PC-3 (cell line): ENCODE results near the gene CRNKL1. TPM values are rescaled to one million over a fixed set of nuclear protein-coding genes. Genes with fewer than 3 reads are reported as not detected.

Source experiments
- ATAC-seq: fragments of 200-7000 bp; cut with Tn5 transposase; 2 replicates; pipeline ENCODE4 v1.9.1; 2020; ENCODE audit warnings: mild to moderate bottlenecking, moderate library complexity
- BruUV-seq: library from RNA; stranded (reverse); fragments of 400-500 nt; replicated peaks from 2 replicates; lab custom pipeline; 2021; lab: Mats Ljungman, UMichigan
- CTCF ChIA-PET: fragments of 300-600 bp; sonication (Branson Sonifier 250); formaldehyde crosslinking; loops from one replicate; lab custom pipeline; 2022; ENCODE audit warnings: antibody characterized with exemption; lab: Charles Lee
- POLR2A ChIA-PET: fragments of 300-600 bp; sonication (Branson Sonifier 250); formaldehyde crosslinking; loops from one replicate; lab custom pipeline; 2022; ENCODE audit warnings: antibody characterized with exemption; ENCODE audit not compliant: unreplicated experiment; lab: Charles Lee
- DNase-seq: peaks from one replicate; pipeline ENCODE4 v3.0.0-alpha.2; 2015
- H2AFZ ChIP-seq: fragments of 300-600 bp; sonication (generic); 2 replicates; pipeline ENCODE4 v1.6.0; 2016; ENCODE audit warnings: antibody characterized with exemption, low read length
- H3F3A ChIP-seq: fragments of 300-600 bp; sonication (generic); one replicate; pipeline ENCODE4 v1.6.0; 2017; ENCODE audit warnings: antibody characterized with exemption, low read length, control low read depth, mild to moderate bottlenecking; ENCODE audit not compliant: unreplicated experiment
- H3K27ac ChIP-seq: fragments of 300-600 bp; sonication (generic); 2 replicates; pipeline ENCODE4 v1.5.1; 2016; ENCODE audit warnings: mild to moderate bottlenecking, low read length
- H3K27me3 ChIP-seq: fragments of 300-600 bp; sonication (generic); 2 replicates; pipeline ENCODE4 v1.6.1; 2016; ENCODE audit warnings: low read length, mixed read lengths
- H3K36me3 ChIP-seq: fragments of 300-600 bp; sonication (generic); 2 replicates; pipeline ENCODE4 v1.6.1; 2016; ENCODE audit warnings: low read depth, mixed run types, low read length, mixed read lengths
- H3K4me1 ChIP-seq: fragments of 300-600 bp; sonication (generic); 2 replicates; pipeline ENCODE4 v1.5.1; 2016; ENCODE audit warnings: low read length; ENCODE audit not compliant: insufficient read depth
- H3K4me2 ChIP-seq: fragments of 300-600 bp; sonication (generic); 2 replicates; pipeline ENCODE4 v1.6.0; 2016; ENCODE audit warnings: low read length
- H3K4me3 ChIP-seq: fragments of 300-600 bp; sonication (generic); 2 replicates; pipeline ENCODE4 v1.5.1; 2016; ENCODE audit warnings: mild to moderate bottlenecking, low read length, mixed read lengths
- H3K79me2 ChIP-seq: fragments of 300-600 bp; sonication (generic); 2 replicates; pipeline ENCODE4 v1.6.1; 2017; ENCODE audit warnings: low read length, mixed read lengths
- H3K9ac ChIP-seq: fragments of 300-600 bp; sonication (generic); 2 replicates; pipeline ENCODE4 v1.6.0; 2016; ENCODE audit warnings: mild to moderate bottlenecking, low read length
- H3K9me2 ChIP-seq: fragments of 300-600 bp; sonication (generic); replicated peaks from 2 replicates; pipeline ENCODE4 v1.6.1; 2016; ENCODE audit warnings: mixed run types, low read length, mixed read lengths
- H3K9me3 ChIP-seq: fragments of 300-600 bp; sonication (generic); 2 replicates; pipeline ENCODE4 v1.6.1; 2016; ENCODE audit warnings: low read length, mixed read lengths
- H4K20me1 ChIP-seq: fragments of 300-600 bp; sonication (generic); 2 replicates; pipeline ENCODE4 v1.6.1; 2016; ENCODE audit warnings: low read length, mixed read lengths
- CTCF ChIP-seq: fragments of 300-600 bp; sonication (generic); conservative IDR thresholded peaks from 2 replicates; pipeline ENCODE4 v1.5.1; 2017; ENCODE audit warnings: antibody characterized with exemption, low read depth, mild to moderate bottlenecking, low read length
- EZH2 ChIP-seq: fragments of 300-600 bp; sonication (generic); IDR thresholded peaks from one replicate; pipeline ENCODE4 v1.6.1; 2017; ENCODE audit warnings: antibody characterized with exemption, mild to moderate bottlenecking, low read length; ENCODE audit not compliant: unreplicated experiment
- EZH2phosphoT487 ChIP-seq: fragments of 300-600 bp; sonication (generic); IDR thresholded peaks from 2 replicates; pipeline ENCODE4 v1.6.1; 2018; ENCODE audit warnings: mild to moderate bottlenecking, antibody characterized with exemption, low read length, borderline replicate concordance
- intact Hi-C: fragments of 100-400 bp; cut with micrococcal nuclease; formaldehyde crosslinking; loops from 2 replicates; pipeline ENCODE4 v1.9.0; 2023
- total RNA-seq: library from RNA; depleted of rRNA; stranded (reverse); fragments of >200 nt; gene quantifications from 2 replicates; pipeline ENCODE4 v1.2.3, GENCODE V29; 2014

CRNKL1 gene
- total RNA-seq, 1 experiment from 2014 or later: 22.5 TPM

DNA sequence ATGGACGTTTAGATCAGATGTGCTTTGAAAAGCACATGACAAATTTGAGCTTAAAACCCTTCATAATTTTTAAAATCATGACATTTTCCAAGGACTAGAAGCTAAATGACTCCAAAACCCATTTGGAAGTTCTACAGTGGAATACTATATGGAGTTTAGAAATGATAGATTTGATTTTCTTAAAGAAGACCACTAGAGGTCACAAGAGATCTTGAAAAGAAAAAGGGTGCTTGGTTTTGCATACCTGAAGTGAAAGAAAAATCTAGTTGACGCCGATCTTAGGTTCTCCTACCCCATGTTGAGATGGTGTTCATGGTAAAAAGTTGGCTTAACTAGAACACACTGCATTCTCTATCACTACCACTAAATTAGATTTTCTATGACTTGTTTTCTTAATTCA, 31.5 kb upstream of the CRNKL1 start:
- no TSS peak for BruUV-seq
- H3K27ac ChIP-seq: no peak overlapping the region
- H2AFZ ChIP-seq: 0 out of 2 replicates have a peak overlapping the region, but pooled peaks have one; percentile 15
- intact Hi-C loops: loop anchor here (1.0 to 5.0 kb wide), 6 partner anchors 153 to 743 kb away; no protein-coding TSS in a partner anchor
- H3K9me3 ChIP-seq: no peaks in the 10 kb centered on the region
- H4K20me1 ChIP-seq: no peaks in the 10 kb centered on the region
- ATAC-seq (peak; percentile 87), DNase-seq (peak; percentile 64)
- H3K36me3 ChIP-seq: no peaks in the 10 kb centered on the region
- no peak overlapping the region for H3K4me3 ChIP-seq
- TF ChIP-seq EZH2 (no peak), CTCF (peak; percentile 79)
- no peaks in the 10 kb centered on the region for H3K9me2 ChIP-seq
- H3K4me1 ChIP-seq: no peaks in the 10 kb centered on the region
- H3K79me2 ChIP-seq: no peaks in the 10 kb centered on the region
- no peak overlapping the region for H3K9ac ChIP-seq
- POLR2A ChIA-PET: no interaction called here
- CTCF ChIA-PET: interaction anchor here (0.7 kb wide), 2 partner anchors 477 to 511 kb away, joined by 3 to 6 read pairs; no protein-coding TSS in a partner anchor
- H3K4me2 ChIP-seq: peak overlapping the region; percentile 20
- peaks cover 60% of the 10 kb centered on the region for H3K27me3 ChIP-seq
- H3F3A ChIP-seq: no peaks in the 10 kb centered on the region

GRCh38 chr20:20079102-20079784, 27.0 kb upstream of the CRNKL1 start:
- ATAC-seq (no peak), DNase-seq (peak; percentile 48)
- TF ChIP-seq CTCF (no peak), EZH2 (no peak), EZH2phosphoT487 (no peak)
- H4K20me1 ChIP-seq: no peaks in the 10 kb centered on the region
- H3K9ac ChIP-seq: no peak overlapping the region
- H3K4me2 ChIP-seq: no peak overlapping the region
- peaks cover 65% of the 10 kb centered on the region for H3K27me3 ChIP-seq
- H3K79me2 ChIP-seq: no peaks in the 10 kb centered on the region
- H2AFZ ChIP-seq: no peak overlapping the region
- H3F3A ChIP-seq: no peaks in the 10 kb centered on the region
- no peak overlapping the region for H3K4me3 ChIP-seq
- no peaks in the 10 kb centered on the region for H3K9me3 ChIP-seq
- no peaks in the 10 kb centered on the region for H3K9me2 ChIP-seq
- no peaks in the 10 kb centered on the region for H3K36me3 ChIP-seq
- H3K27ac ChIP-seq: no peak overlapping the region
- BruUV-seq: no TSS peak
- POLR2A ChIA-PET: no interaction called here
- CTCF ChIA-PET: no interaction called here
- no peaks in the 10 kb centered on the region for H3K4me1 ChIP-seq
- intact Hi-C loops: no loop called here

- Histone ChIP-seq H3K27ac (no peak overlapping the region), H3K9me3 (no peaks in the 10 kb centered on the region), H3F3A (no peaks in the 10 kb centered on the region), H3K9me2 (no peaks in the 10 kb centered on the region), H4K20me1 (no peaks in the 10 kb centered on the region), H3K79me2 (no peaks in the 10 kb centered on the region), H2AFZ (no peak overlapping the region), H3K27me3 (peaks cover 77% of the 10 kb centered on the region), H3K4me3 (no peak overlapping the region), H3K36me3 (no peaks in the 10 kb centered on the region), H3K4me2 (no peak overlapping the region), H3K9ac (no peak overlapping the region), H3K4me1 (no peaks in the 10 kb centered on the region)
- ChIA-PET POLR2A (no interaction called here), CTCF (no interaction called here)
- BruUV-seq: no TSS peak
- ATAC-seq (no peak), DNase-seq (no peak)
- intact Hi-C loops: no loop called here
- no peak for TF ChIP-seq CTCF
- TF ChIP-seq EZH2phosphoT487: no peak
- no peak for TF ChIP-seq EZH2
These were observed 25.8 kb upstream of the CRNKL1 start for GRCh38 chr20:20078041-20078440.
